Psoas muscle (tissue), 8 donors: ENCODE data around the gene NUP160. TPM values are rescaled to one million over a fixed set of nuclear protein-coding genes. Genes with fewer than 3 reads are reported as not detected.

Experiments
- ATAC-seq, 4 donors: fragments of 200-7000 bp; cut with Tn5 transposase; one replicate each; pipeline ENCODE4 v1.9.1; 2020; ENCODE audit warnings: moderate library complexity in 3 of 4, mild to moderate bottlenecking in 2 of 4
- DNase-seq, 2 donors: peaks; one replicate each; pipeline ENCODE4 v3.0.0-alpha.2; 2020
- H3K27ac ChIP-seq: fragments of 200-600 bp; one replicate; pipeline ENCODE4 v1.8.0; 2022
- H3K27me3 ChIP-seq, 3 donors: fragments of 200-600 bp in 1 of 3; one replicate each; pipeline versions ENCODE4 v1.6.1 to v1.8.0; 2013 to 2022; ENCODE audit warnings: low read length in 2 of 3, mild to moderate bottlenecking in 2 of 3, moderate library complexity in 1 of 3; ENCODE audit not compliant: insufficient read depth in 3 of 3
- H3K36me3 ChIP-seq, 2 donors: fragments of 200-600 bp in 1 of 2; one replicate each; pipeline versions ENCODE4 v1.6.1 to v1.8.0; 2013 to 2022; ENCODE audit warnings: low read depth in 1 of 2, mild to moderate bottlenecking in 1 of 2, moderate library complexity in 1 of 2; ENCODE audit not compliant: insufficient read depth in 1 of 2
- H3K4me1 ChIP-seq: fragments of 200-600 bp; one replicate; pipeline ENCODE4 v1.8.0; 2022
- H3K4me3 ChIP-seq: fragments of 200-600 bp; one replicate; pipeline ENCODE4 v1.8.0; 2022; ENCODE audit warnings: mild to moderate bottlenecking
- H3K9me3 ChIP-seq: fragments of 200-600 bp; one replicate; pipeline ENCODE4 v1.8.0; 2022
- WGBS, 3 donors: extraction: QIAGEN DNeasy Blood & Tissue Kit; methylation state at CpG; one replicate each; pipeline versions ENCODE4 v1.1.6 to v1.1.7; 2013; 5-methylcytosine and 5-hydroxymethylcytosine counted together
- intact Hi-C, 2 donors: fragments of 100-400 bp; cut with DNase I; formaldehyde crosslinking; loops; one replicate each; pipeline versions ENCODE4 v1.11.0 to v1.14.2; 2022
- polyA plus RNA-seq, 3 donors: library from polyadenylated mRNA; stranded (reverse); fragments of 200-250 nt; gene quantifications; one replicate each; pipeline ENCODE4 v1.2.3, GENCODE V29; 2013
- total RNA-seq, 4 donors: library from RNA; stranded (reverse); fragmentation: NEBNext Ultra II Directional in 2 of 4; extraction: Animal tissue kit (Norgen Biotek cat#: 25700) in 2 of 4; gene quantifications; one replicate each; pipeline versions ENCODE4 v1.2.1 to v1.2.4, GENCODE V29; 2021 to 2023
- TF ChIP-seq, protein P1 (sequence below): fragments of 200-600 bp; IDR thresholded peaks from one replicate; pipeline ENCODE4 v1.8.0; 2022; ENCODE audit warnings: antibody characterized with exemption
- donor health status: healthy with polysubstance abuse.
- donor health status: DM: no; HTN: no; CAD: no; lungs with moderate emphysema.
- donor health status: Bipolar disorder and iron deficiency.
- donor health status: healthy.
- donor health status: DM: yes; HTN: yes; CAD: no.
- donor health status: DM: no; HTN: no; CAD: no.
- donor health status: DM: no; HTN: no; CAD: no.
- donor health status: DM: yes; HTN: yes; CAD: no.

The NUP160 gene
- total and polyA plus RNA-seq, 7 donors = 5.5 to 14.0 (median 11.3) TPM

DNA sequence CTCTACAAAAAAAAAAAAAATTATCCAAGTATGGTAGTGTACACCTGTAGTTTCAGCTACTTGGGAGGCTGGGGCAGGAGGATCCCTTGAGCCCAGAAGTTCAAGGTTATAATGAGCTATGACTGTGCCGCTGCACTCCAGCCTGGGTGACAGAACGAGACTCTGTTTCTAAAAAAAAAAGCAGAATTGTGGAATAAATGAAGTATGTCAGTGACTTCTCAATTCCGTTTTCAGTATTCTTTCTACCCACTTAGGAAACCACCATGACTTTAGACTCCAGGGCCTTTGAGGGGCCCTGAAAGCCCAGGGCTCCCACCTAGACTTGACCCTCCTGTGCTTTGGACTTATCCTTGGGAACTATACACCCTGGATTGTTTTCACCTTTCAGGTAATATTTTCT is 6.5 kb upstream of the NUP160 start:
- H3K9me3 ChIP-seq = no peaks in the 10 kb centered on the region
- intact Hi-C loops = loop anchor here (5.0 to 10.0 kb wide), 3 partner anchors 207 to 253 kb away; no protein-coding TSS in a partner anchor
- 86 to 87% (median 87%) methylated on average over 3 of the region's 3 CpGs for WGBS, 3 donors
- no peaks in the 10 kb centered on the region for H3K36me3 ChIP-seq
- H3K4me3 ChIP-seq = no peak overlapping the region
- TF ChIP-seq, protein P1, sequence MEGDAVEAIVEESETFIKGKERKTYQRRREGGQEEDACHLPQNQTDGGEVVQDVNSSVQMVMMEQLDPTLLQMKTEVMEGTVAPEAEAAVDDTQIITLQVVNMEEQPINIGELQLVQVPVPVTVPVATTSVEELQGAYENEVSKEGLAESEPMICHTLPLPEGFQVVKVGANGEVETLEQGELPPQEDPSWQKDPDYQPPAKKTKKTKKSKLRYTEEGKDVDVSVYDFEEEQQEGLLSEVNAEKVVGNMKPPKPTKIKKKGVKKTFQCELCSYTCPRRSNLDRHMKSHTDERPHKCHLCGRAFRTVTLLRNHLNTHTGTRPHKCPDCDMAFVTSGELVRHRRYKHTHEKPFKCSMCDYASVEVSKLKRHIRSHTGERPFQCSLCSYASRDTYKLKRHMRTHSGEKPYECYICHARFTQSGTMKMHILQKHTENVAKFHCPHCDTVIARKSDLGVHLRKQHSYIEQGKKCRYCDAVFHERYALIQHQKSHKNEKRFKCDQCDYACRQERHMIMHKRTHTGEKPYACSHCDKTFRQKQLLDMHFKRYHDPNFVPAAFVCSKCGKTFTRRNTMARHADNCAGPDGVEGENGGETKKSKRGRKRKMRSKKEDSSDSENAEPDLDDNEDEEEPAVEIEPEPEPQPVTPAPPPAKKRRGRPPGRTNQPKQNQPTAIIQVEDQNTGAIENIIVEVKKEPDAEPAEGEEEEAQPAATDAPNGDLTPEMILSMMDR = no peak
- no peaks in the 10 kb centered on the region for H3K4me1 ChIP-seq
- DNase-seq = no peak
- H3K27ac ChIP-seq = no peak overlapping the region
- no peak for ATAC-seq
- no peaks in the 10 kb centered on the region for H3K27me3 ChIP-seq

DNA sequence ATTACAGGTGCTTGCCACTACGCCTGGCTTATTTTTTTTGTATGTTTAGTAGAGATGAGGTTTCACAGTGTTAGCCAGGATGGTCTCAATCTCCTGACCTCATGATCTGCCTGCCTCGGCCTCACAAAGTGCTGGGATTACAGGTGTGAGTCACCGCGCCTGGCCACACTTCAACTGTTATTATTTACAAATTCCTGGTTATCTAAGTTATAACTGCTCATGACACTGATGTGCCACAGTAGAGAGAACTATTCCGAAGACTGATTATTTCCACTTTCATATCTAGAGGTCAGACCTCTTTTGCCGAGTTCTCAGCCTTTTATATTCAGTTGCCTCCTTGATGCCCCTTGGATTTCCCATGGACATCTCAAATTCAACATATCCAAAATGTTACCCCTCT is 3.9 kb upstream of the NUP160 start:
- TF ChIP-seq, protein P1 = no peak
- Histone ChIP-seq H3K36me3 (no peaks in the 10 kb centered on the region), H3K27me3 (no peaks in the 10 kb centered on the region), H3K9me3 (no peaks in the 10 kb centered on the region), H3K4me3 (no peak overlapping the region), H3K27ac (no peak overlapping the region), H3K4me1 (peaks cover 9% of the 10 kb centered on the region)
- intact Hi-C loops = loop anchor here in 1 of 2 donors (5.0 to 10.0 kb wide), 2 partner anchors 205 to 253 kb away; no protein-coding TSS in a partner anchor
- 89 to 94% (median 90%) methylated on average over 6 of the region's 6 CpGs for WGBS, 3 donors
- ATAC-seq (no peak), DNase-seq (no peak)

DNA sequence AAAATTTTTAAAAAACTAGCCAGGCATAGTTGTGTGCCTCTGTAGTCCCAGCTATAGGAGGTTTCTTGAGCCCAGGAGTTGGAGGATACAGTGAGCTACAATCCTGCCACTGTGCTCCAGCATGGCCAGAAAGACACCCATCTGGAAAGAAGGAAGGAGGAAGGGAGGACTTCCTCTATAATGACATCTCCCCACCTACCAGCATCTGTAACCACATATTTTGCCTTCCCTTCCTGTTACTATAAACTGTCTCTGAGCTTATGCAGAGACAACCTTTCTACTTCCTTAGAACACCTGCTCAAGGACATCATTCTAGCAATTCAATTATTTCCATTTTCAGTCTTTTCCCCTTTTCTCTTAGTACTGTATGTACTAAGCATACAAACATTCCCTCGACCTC is 2.2 kb upstream of the NUP160 start:
- ATAC-seq (no peak), DNase-seq (no peak)
- no peaks in the 10 kb centered on the region for H3K27me3 ChIP-seq
- no peaks in the 10 kb centered on the region for H3K9me3 ChIP-seq
- WGBS, 3 donors = 65 to 76% (median 73%) methylated on average over 1 of the region's 1 CpG
- TF ChIP-seq, protein P1 = no peak
- peaks cover 20% of the 10 kb centered on the region for H3K4me1 ChIP-seq
- intact Hi-C loops = loop anchor here in 1 of 2 donors (5.0 to 10.0 kb wide), 2 partner anchors 203 to 254 kb away; no protein-coding TSS in a partner anchor
- H3K36me3 ChIP-seq = peaks cover 0 to 16% of the 10 kb centered on the region in 2 donors
- H3K4me3 ChIP-seq = no peak overlapping the region
- H3K27ac ChIP-seq = no peak overlapping the region

DNA sequence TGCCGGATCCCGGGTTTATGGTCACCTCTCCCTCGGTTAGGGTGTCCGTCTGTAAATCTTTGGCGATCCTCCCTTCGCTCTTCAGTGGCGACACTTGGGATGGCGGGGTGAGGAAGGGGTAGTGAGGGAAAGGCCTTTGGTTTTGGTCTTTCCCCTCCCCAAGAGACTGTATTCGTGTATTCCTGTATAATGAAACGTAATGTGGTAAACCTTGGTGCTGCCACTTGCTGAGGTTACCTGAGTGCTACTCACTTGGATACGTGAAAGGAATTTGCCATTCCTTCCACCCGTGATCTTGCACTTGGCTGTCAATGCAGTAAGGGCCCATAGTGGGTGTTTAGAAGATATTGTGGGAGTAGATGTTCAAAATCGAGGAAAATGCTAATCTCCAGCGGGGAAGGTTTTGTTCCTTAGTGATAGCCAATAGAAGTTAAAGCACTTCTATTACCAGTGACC is 578 bp upstream of the NUP160 start:
- H3K36me3 ChIP-seq = peaks cover 0 to 23% of the 10 kb centered on the region in 2 donors
- intact Hi-C loops = loop anchor here in 1 of 2 donors (5.0 kb wide), 2 partner anchors 206 to 264 kb away; partner anchors contain the start of gene MTCH2
- ATAC-seq = no peak

More for the DNA sequence above, 578 bp upstream of the NUP160 start:
- 3% methylated on average over 14 of the region's 14 CpGs for WGBS, 3 donors
- H3K27ac ChIP-seq = peak overlapping the region; percentile 93
- no peak for DNase-seq
- no peaks in the 10 kb centered on the region for H3K27me3 ChIP-seq
- no peaks in the 10 kb centered on the region for H3K9me3 ChIP-seq
- peaks cover 33% of the 10 kb centered on the region for H3K4me1 ChIP-seq
- peak overlapping the region; percentile 82 for H3K4me3 ChIP-seq
- TF ChIP-seq, protein P1 = no peak
